ENCODE results near the gene LIPE. TPM values are rescaled to one million over a fixed set of nuclear protein-coding genes. Genes with fewer than 3 reads are reported as not detected.
"Not testable (repeated sequence)": the region's sequence is repeated elsewhere in the genome, so short reads cannot be mapped to it uniquely, and the experiment has no call there.

Gene LIPE
- total and polyA plus RNA-seq, 9 donors, result 3.8 to 10.1 (median 8.6) TPM

DNA sequence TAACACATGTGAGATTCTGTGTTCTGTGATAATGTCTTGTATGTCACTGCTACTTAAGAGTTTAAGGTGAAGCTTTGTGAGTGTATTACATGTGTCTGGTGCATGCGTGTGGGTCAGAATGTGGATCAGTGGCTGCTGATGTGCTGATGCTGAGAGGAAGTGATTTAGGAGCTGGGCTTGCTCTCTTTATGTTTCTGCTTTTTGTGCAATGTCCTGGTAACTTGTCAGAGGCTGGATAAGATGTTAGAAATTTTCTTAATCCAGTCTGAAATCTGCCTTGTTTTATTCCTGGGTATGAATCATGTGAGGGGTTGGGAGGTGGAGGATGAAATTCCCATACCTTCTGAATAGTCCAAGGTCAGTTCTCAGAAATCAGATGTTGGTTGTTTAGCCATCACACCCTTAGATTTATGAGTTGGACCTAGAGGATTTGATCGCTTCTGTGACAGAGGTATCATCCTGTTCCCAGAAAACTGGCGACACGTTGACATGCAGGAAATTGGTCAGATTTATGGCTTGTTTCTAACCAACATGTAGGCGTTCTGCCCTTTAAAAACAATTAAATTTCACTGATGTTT, 40.1 kb upstream of the LIPE start:
- peak; percentile 22 for DNase-seq
- no peaks in the 10 kb centered on the region for H3K36me3 ChIP-seq (ENCODE audit: control insufficient read depth, insufficient read depth, low read length)
- no peaks in the 10 kb centered on the region for H3K9me3 ChIP-seq (replicated peaks; ENCODE audit: control insufficient read depth, low read depth, low read length)
- peak overlapping the region; percentile 73 for H3K27ac ChIP-seq (ENCODE audit: low read length)
- no peaks in the 10 kb centered on the region for H3K27me3 ChIP-seq (ENCODE audit: control insufficient read depth, insufficient read depth, low read length)
- no peak overlapping the region for H3K4me3 ChIP-seq (ENCODE audit: low read length)
- 23% methylated on average over 5 of the region's 5 CpGs for WGBS (ENCODE audit: insufficient coverage)
- H3K4me1 ChIP-seq (ENCODE audit: control insufficient read depth, insufficient read depth, low read length), result peaks cover 10% of the 10 kb centered on the region

DNA sequence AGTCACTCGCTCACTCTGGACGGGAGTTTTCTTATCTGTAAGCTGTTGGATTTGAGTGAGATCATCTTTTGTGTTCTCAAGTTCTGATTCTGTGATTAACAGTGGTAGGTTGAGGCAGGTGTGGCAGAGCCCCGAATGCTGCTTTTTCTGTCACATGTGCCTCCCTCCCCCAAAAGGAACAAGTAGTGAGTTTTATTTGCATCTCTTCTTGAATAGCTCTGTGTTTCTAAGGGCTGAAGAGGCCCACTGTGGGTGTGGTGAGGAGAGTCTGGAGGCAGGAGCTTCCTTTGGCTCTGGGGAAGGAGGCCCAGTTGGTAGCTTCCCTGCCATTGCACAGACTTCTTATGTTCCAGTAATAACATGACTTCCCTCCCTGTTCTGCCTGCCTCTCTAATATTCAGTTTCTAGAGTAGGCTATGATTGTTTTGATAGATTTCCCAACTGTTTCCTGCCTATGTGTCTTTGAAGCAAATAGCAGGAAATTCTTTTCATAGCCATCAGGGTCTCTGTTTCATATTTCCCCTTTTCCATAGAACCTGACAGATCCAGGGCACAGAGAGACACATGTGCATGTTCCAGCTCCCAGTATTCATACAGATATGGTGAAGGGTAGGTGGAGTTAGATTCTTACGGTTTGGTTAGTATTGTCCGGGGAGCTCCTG, 39.5 kb upstream of the LIPE start:
- Histone ChIP-seq H3K9me3 (replicated peaks; ENCODE audit: control insufficient read depth, low read depth, low read length) (no peaks in the 10 kb centered on the region), H3K4me3 (ENCODE audit: low read length) (no peak overlapping the region), H3K36me3 (ENCODE audit: control insufficient read depth, insufficient read depth, low read length) (no peaks in the 10 kb centered on the region), H3K4me1 (ENCODE audit: control insufficient read depth, insufficient read depth, low read length) (peaks cover 10% of the 10 kb centered on the region), H3K27me3 (ENCODE audit: control insufficient read depth, insufficient read depth, low read length) (no peaks in the 10 kb centered on the region), H3K27ac (ENCODE audit: low read length) (peak overlapping the region; percentile 73)
- no CpG with 5 or more reads among the region's 5 CpGs for WGBS (ENCODE audit: insufficient coverage)
- DNase-seq, result peak; percentile 46

DNA sequence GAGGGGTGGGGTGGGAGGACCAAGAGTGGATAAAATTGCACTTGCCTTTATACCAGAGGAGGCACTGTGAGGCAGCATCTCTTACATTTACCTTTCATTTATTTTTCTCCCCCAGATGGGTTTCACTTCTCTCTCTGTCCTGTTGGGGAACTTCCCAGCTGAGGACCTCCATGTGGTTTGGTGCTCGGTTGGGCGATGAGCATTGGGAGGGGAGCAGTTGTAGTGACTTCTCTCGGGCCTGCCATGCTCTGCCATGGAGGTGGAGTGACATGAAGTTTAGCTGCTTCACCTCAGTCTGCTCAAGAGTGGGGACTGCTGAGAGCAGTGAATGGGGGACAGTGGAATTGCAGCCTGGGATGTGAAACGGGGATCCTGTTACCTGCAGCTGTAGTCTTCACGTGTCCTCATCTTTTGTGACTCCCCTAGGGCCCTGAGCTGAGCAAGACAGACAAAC, 38.7 kb upstream of the LIPE start:
- no peak for DNase-seq
- Histone ChIP-seq H3K4me1 (ENCODE audit: control insufficient read depth, insufficient read depth, low read length) (peaks cover 10% of the 10 kb centered on the region), H3K27me3 (ENCODE audit: control insufficient read depth, insufficient read depth, low read length) (no peaks in the 10 kb centered on the region), H3K9me3 (replicated peaks; ENCODE audit: control insufficient read depth, low read depth, low read length) (no peaks in the 10 kb centered on the region), H3K4me3 (ENCODE audit: low read length) (no peak overlapping the region), H3K36me3 (ENCODE audit: control insufficient read depth, insufficient read depth, low read length) (no peaks in the 10 kb centered on the region), H3K27ac (ENCODE audit: low read length) (peak overlapping the region; percentile 73)
- 67% methylated on average over 3 of the region's 5 CpGs for WGBS (ENCODE audit: insufficient coverage)

DNA sequence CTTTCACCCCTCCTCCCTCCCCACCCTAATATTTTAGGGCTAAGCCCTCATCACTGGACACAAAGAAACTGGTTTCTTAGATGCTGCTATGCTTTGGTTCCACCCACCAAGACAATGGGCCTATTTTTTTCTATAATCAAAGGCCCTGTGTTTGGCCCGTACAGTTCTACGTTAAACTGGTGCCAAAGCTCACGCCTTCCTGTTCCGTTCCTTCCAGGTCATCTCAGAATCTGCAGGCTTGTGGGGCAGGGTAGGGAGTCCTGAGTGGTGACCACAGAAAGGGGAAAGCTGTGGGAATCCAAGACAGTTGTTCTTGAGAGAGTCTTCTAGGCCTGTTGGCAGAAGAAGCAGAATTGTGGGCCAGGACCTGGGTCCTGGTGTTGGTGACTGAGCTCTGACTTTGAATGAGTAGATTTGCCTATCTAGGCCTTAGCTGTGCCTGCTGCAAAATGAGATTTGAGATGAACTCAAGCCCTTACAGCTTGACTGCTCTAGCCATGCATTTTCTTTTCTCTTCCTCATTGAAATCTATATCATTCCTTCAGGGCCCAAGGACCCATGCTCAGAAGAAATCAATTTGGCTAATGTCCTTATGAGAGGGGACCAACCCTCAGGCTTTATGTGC, 34.6 kb upstream of the LIPE start:
- Histone ChIP-seq H3K27ac (ENCODE audit: low read length) (no peak overlapping the region), H3K4me3 (ENCODE audit: low read length) (no peak overlapping the region), H3K9me3 (replicated peaks; ENCODE audit: control insufficient read depth, low read depth, low read length) (no peaks in the 10 kb centered on the region), H3K36me3 (ENCODE audit: control insufficient read depth, insufficient read depth, low read length) (no peaks in the 10 kb centered on the region), H3K27me3 (ENCODE audit: control insufficient read depth, insufficient read depth, low read length) (no peaks in the 10 kb centered on the region), H3K4me1 (ENCODE audit: control insufficient read depth, insufficient read depth, low read length) (peaks cover 6% of the 10 kb centered on the region)
- WGBS (ENCODE audit: insufficient coverage), result 83% methylated on average over 3 of the region's 4 CpGs
- DNase-seq, result no peak

DNA sequence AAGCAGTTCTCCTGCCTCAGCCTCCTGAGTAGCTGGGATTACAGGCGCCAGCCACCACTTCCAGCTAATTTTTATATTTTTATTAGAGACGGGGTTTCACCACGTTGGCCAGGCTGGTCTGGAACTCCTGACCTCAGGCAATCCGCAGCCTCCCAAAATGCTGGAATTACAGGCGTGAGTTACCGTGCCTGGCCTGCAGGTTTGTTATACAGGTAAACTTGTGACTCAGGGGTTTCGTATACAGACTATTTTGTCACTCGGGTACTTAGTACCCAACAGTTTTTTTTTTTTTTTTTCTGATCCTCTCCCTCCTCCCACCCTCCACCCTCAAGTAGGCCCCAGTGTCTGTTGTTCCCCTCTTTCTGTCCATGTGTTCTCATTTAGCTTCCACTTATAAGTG, 34.0 kb upstream of the LIPE start:
- not testable (repeated sequence) for H3K4me1 ChIP-seq (ENCODE audit: control insufficient read depth, insufficient read depth, low read length); H3K9me3 ChIP-seq (replicated peaks; ENCODE audit: control insufficient read depth, low read depth, low read length); H3K36me3 ChIP-seq (ENCODE audit: control insufficient read depth, insufficient read depth, low read length); H3K27me3 ChIP-seq (ENCODE audit: control insufficient read depth, insufficient read depth, low read length); DNase-seq; H3K4me3 ChIP-seq (ENCODE audit: low read length); H3K27ac ChIP-seq (ENCODE audit: low read length)
- WGBS (ENCODE audit: insufficient coverage), result 96% methylated on average over 5 of the region's 8 CpGs

DNA sequence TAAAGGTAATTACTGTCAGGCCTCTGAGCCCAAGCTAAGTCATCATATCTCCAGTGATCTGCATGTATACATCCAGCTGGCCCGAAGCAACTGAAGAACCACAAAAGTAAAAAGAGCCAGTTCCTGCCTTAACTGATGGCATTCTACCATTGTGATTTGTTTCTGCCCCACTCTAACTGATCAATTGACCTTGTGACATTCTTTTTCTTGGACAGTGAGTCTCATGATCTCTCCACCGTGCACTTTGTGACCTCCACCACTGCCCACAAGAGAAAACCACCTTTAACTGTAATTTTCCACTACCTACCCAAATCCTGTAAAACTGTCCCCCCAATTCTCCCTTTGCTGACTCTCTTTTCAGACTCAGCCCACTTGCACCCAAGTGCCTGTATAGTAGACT, 32.7 kb upstream of the LIPE start:
- Histone ChIP-seq H3K27me3 (ENCODE audit: control insufficient read depth, insufficient read depth, low read length) (no peaks in the 10 kb centered on the region), H3K4me1 (ENCODE audit: control insufficient read depth, insufficient read depth, low read length) (no peaks in the 10 kb centered on the region), H3K9me3 (replicated peaks; ENCODE audit: control insufficient read depth, low read depth, low read length) (no peaks in the 10 kb centered on the region), H3K36me3 (ENCODE audit: control insufficient read depth, insufficient read depth, low read length) (no peaks in the 10 kb centered on the region), H3K27ac (ENCODE audit: low read length) (no peak overlapping the region), H3K4me3 (ENCODE audit: low read length) (no peak overlapping the region)
- 92% methylated on average over 2 of the region's 2 CpGs for WGBS (ENCODE audit: insufficient coverage)
- DNase-seq, result no peak

DNA sequence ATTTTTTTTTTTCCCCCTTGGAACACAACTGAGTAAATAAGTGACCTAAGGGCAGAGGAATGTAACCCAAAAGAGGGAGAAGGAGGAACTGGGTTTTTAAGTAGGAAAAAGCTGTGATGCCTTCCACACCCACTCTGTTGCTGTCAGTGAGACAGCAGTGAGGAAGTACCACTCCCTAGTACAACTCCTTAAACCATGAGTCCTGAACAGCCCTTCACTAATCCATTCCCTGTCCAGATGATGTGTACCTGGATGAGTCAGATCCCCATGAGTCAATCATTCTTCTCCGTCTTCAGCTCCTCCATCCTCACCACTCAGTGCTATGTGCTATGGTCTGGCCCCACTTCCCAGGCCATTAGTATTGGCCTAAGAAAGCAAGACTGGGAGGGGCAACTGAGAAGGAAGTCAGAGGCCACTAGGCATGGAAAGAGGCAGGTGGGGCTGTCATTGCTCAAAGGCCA, 28.5 kb upstream of the LIPE start:
- Histone ChIP-seq H3K36me3 (ENCODE audit: control insufficient read depth, insufficient read depth, low read length) (no peaks in the 10 kb centered on the region), H3K4me3 (ENCODE audit: low read length) (no peak overlapping the region), H3K9me3 (replicated peaks; ENCODE audit: control insufficient read depth, low read depth, low read length) (no peaks in the 10 kb centered on the region), H3K27me3 (ENCODE audit: control insufficient read depth, insufficient read depth, low read length) (no peaks in the 10 kb centered on the region), H3K27ac (ENCODE audit: low read length) (no peak overlapping the region), H3K4me1 (ENCODE audit: control insufficient read depth, insufficient read depth, low read length) (no peaks in the 10 kb centered on the region)
- DNase-seq, result no peak
- 60% methylated on average over 1 of the region's 1 CpG for WGBS (ENCODE audit: insufficient coverage)

DNA sequence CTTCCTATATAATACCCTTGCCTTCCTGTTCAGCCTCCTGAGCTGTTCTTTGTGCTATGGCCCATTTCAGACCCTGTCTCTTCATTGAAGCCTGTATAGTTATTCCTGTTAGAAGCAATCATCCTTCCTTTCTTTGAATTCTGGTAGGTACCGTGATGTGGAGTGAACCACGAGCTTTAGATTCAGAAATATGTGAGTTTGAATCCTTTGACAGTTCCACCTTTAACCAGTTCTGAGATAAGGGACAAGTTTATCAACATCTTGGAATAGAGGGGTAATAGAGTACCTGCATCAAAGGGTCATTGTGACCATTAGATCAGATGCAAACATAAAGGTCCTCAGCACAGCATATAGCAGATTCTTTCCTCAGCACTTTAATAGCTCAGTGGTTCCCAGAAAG, 27.9 kb upstream of the LIPE start:
- DNase-seq, result no peak
- Histone ChIP-seq H3K4me1 (ENCODE audit: control insufficient read depth, insufficient read depth, low read length) (no peaks in the 10 kb centered on the region), H3K4me3 (ENCODE audit: low read length) (no peak overlapping the region), H3K27me3 (ENCODE audit: control insufficient read depth, insufficient read depth, low read length) (no peaks in the 10 kb centered on the region), H3K9me3 (replicated peaks; ENCODE audit: control insufficient read depth, low read depth, low read length) (no peaks in the 10 kb centered on the region), H3K27ac (ENCODE audit: low read length) (no peak overlapping the region), H3K36me3 (ENCODE audit: control insufficient read depth, insufficient read depth, low read length) (no peaks in the 10 kb centered on the region)
- no CpG with 5 or more reads among the region's 2 CpGs for WGBS (ENCODE audit: insufficient coverage)

DNA sequence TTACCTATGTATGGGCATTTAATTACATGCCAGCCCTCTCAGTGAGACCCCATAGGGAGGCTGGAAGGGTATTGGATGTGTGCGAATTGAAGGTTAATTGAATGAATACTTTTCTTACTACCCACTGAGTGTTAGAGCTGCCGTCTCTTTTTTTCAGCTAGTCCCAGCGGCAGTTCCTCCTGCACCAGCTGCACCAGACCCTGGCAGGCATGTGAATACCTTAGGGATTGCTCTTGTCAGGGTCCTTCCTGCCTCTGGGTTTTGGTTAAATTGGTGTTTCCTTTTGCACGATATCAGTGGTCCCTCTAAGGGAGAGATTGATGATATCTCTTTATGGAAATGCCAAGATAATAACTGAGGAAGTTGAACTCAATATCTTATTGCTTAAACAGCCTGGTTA, 25.4 kb upstream of the LIPE start:
- no peak overlapping the region for H3K27ac ChIP-seq (ENCODE audit: low read length)
- no peak for DNase-seq
- no CpG with 5 or more reads among the region's 4 CpGs for WGBS (ENCODE audit: insufficient coverage)
- no peak overlapping the region for H3K4me3 ChIP-seq (ENCODE audit: low read length)
- H3K4me1 ChIP-seq (ENCODE audit: control insufficient read depth, insufficient read depth, low read length), result no peaks in the 10 kb centered on the region
- no peaks in the 10 kb centered on the region for H3K36me3 ChIP-seq (ENCODE audit: control insufficient read depth, insufficient read depth, low read length)
- H3K27me3 ChIP-seq (ENCODE audit: control insufficient read depth, insufficient read depth, low read length), result no peaks in the 10 kb centered on the region
- H3K9me3 ChIP-seq (replicated peaks; ENCODE audit: control insufficient read depth, low read depth, low read length), result no peaks in the 10 kb centered on the region

DNA sequence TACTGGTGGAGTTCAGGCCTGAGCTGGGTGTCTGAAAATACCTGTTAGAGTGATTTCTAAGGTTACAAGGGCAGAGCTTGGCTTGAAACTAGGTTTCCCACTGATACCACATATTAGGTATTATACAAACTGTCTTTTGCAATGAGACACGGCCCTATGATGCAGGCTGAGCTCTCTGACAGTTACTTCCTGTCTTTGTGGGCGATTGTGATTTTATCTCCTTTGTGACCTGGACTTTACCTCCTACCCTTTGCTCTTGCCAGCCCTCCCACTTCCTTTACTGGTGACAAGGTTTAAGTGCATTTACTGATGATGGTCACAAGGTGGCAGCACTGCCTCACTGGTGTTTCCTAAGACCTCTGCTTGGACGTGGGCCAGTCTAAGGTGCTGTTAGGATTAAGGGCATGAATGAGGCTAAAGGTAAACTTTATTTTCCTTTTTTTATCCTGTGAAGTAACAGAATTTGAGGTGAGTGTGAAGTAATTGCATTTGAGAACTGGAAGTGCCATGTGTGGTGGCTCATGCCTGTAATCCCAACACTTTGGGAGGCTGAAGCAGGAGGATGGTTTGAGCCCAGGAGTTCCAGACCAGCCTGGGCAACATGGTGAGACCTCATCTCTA, 23.2 kb upstream of the LIPE start:
- Histone ChIP-seq H3K36me3 (ENCODE audit: control insufficient read depth, insufficient read depth, low read length) (no peaks in the 10 kb centered on the region), H3K4me3 (ENCODE audit: low read length) (no peak overlapping the region), H3K27ac (ENCODE audit: low read length) (peak overlapping the region; percentile 25), H3K27me3 (ENCODE audit: control insufficient read depth, insufficient read depth, low read length) (no peaks in the 10 kb centered on the region), H3K4me1 (ENCODE audit: control insufficient read depth, insufficient read depth, low read length) (no peaks in the 10 kb centered on the region), H3K9me3 (replicated peaks; ENCODE audit: control insufficient read depth, low read depth, low read length) (no peaks in the 10 kb centered on the region)
- 0% methylated on average over 1 of the region's 3 CpGs for WGBS (ENCODE audit: insufficient coverage)
- DNase-seq, result peak; percentile 79
